PC-3 (cell line): ENCODE results near the gene RORB. TPM values are rescaled to one million over a fixed set of nuclear protein-coding genes. Genes with fewer than 3 reads are reported as not detected.
A peak's percentile ranks its signal among the peaks of the same experiment; 100 is the strongest.

Experiments used
- ATAC-seq: fragments of 200-7000 bp; cut with Tn5 transposase; 2 replicates; pipeline ENCODE4 v1.9.1; 2020; ENCODE audit warnings: mild to moderate bottlenecking, moderate library complexity
- BruUV-seq: library from RNA; stranded (reverse); fragments of 400-500 nt; replicated peaks from 2 replicates; lab custom pipeline; 2021; lab: Mats Ljungman, UMichigan
- CTCF ChIA-PET: fragments of 300-600 bp; sonication (Branson Sonifier 250); formaldehyde crosslinking; loops from one replicate; lab custom pipeline; 2022; ENCODE audit warnings: antibody characterized with exemption; lab: Charles Lee
- POLR2A ChIA-PET: fragments of 300-600 bp; sonication (Branson Sonifier 250); formaldehyde crosslinking; loops from one replicate; lab custom pipeline; 2022; ENCODE audit warnings: antibody characterized with exemption; ENCODE audit not compliant: unreplicated experiment; lab: Charles Lee
- DNase-seq: peaks from one replicate; pipeline ENCODE4 v3.0.0-alpha.2; 2015
- H2AFZ ChIP-seq: fragments of 300-600 bp; sonication (generic); 2 replicates; pipeline ENCODE4 v1.6.0; 2016; ENCODE audit warnings: antibody characterized with exemption, low read length
- H3F3A ChIP-seq: fragments of 300-600 bp; sonication (generic); one replicate; pipeline ENCODE4 v1.6.0; 2017; ENCODE audit warnings: antibody characterized with exemption, low read length, control low read depth, mild to moderate bottlenecking; ENCODE audit not compliant: unreplicated experiment
- H3K27ac ChIP-seq: fragments of 300-600 bp; sonication (generic); 2 replicates; pipeline ENCODE4 v1.5.1; 2016; ENCODE audit warnings: mild to moderate bottlenecking, low read length
- H3K27me3 ChIP-seq: fragments of 300-600 bp; sonication (generic); 2 replicates; pipeline ENCODE4 v1.6.1; 2016; ENCODE audit warnings: low read length, mixed read lengths
- H3K36me3 ChIP-seq: fragments of 300-600 bp; sonication (generic); 2 replicates; pipeline ENCODE4 v1.6.1; 2016; ENCODE audit warnings: low read depth, mixed run types, low read length, mixed read lengths
- H3K4me1 ChIP-seq: fragments of 300-600 bp; sonication (generic); 2 replicates; pipeline ENCODE4 v1.5.1; 2016; ENCODE audit warnings: low read length; ENCODE audit not compliant: insufficient read depth
- H3K4me2 ChIP-seq: fragments of 300-600 bp; sonication (generic); 2 replicates; pipeline ENCODE4 v1.6.0; 2016; ENCODE audit warnings: low read length
- H3K4me3 ChIP-seq: fragments of 300-600 bp; sonication (generic); 2 replicates; pipeline ENCODE4 v1.5.1; 2016; ENCODE audit warnings: mild to moderate bottlenecking, low read length, mixed read lengths
- H3K79me2 ChIP-seq: fragments of 300-600 bp; sonication (generic); 2 replicates; pipeline ENCODE4 v1.6.1; 2017; ENCODE audit warnings: low read length, mixed read lengths
- H3K9ac ChIP-seq: fragments of 300-600 bp; sonication (generic); 2 replicates; pipeline ENCODE4 v1.6.0; 2016; ENCODE audit warnings: mild to moderate bottlenecking, low read length
- H3K9me2 ChIP-seq: fragments of 300-600 bp; sonication (generic); replicated peaks from 2 replicates; pipeline ENCODE4 v1.6.1; 2016; ENCODE audit warnings: mixed run types, low read length, mixed read lengths
- H3K9me3 ChIP-seq: fragments of 300-600 bp; sonication (generic); 2 replicates; pipeline ENCODE4 v1.6.1; 2016; ENCODE audit warnings: low read length, mixed read lengths
- H4K20me1 ChIP-seq: fragments of 300-600 bp; sonication (generic); 2 replicates; pipeline ENCODE4 v1.6.1; 2016; ENCODE audit warnings: low read length, mixed read lengths
- CTCF ChIP-seq: fragments of 300-600 bp; sonication (generic); conservative IDR thresholded peaks from 2 replicates; pipeline ENCODE4 v1.5.1; 2017; ENCODE audit warnings: antibody characterized with exemption, low read depth, mild to moderate bottlenecking, low read length
- EZH2 ChIP-seq: fragments of 300-600 bp; sonication (generic); IDR thresholded peaks from one replicate; pipeline ENCODE4 v1.6.1; 2017; ENCODE audit warnings: antibody characterized with exemption, mild to moderate bottlenecking, low read length; ENCODE audit not compliant: unreplicated experiment
- EZH2phosphoT487 ChIP-seq: fragments of 300-600 bp; sonication (generic); IDR thresholded peaks from 2 replicates; pipeline ENCODE4 v1.6.1; 2018; ENCODE audit warnings: mild to moderate bottlenecking, antibody characterized with exemption, low read length, borderline replicate concordance
- intact Hi-C: fragments of 100-400 bp; cut with micrococcal nuclease; formaldehyde crosslinking; loops from 2 replicates; pipeline ENCODE4 v1.9.0; 2023
- total RNA-seq: library from RNA; depleted of rRNA; stranded (reverse); fragments of >200 nt; gene quantifications from 2 replicates; pipeline ENCODE4 v1.2.3, GENCODE V29; 2014

RORB gene
- total RNA-seq, 1 experiment from 2014 or later, result not detected

DNA sequence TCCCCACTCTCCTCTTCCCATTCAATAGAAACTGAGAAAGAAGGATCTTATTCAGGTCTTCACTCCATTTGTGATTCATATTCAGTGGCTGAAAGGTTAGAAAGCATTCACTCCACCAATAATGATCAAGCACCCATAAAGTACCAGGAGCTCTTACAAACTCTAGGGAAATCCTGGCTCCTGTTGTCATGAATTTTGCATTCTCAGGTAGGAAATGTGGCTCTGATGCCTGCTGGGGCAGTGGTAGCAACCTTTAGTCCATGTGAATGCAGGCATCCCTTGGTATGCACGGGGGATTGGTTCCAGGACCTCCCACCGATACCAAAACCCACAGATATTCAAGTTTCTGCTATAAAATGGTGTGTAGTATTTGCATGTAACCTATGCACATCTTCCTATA is 3.6 kb upstream of the RORB start:
- H2AFZ ChIP-seq, result no peak overlapping the region
- ChIA-PET POLR2A (no interaction called here), CTCF (no interaction called here)
- H3K4me3 ChIP-seq, result no peak overlapping the region
- peaks cover 28% of the 10 kb centered on the region for H3K27me3 ChIP-seq
- no peak overlapping the region for H3K9ac ChIP-seq
- 0 out of 2 replicates have a peak, but pooled peaks cover 7% of the 10 kb centered on the region for H3K4me1 ChIP-seq
- no TSS peak for BruUV-seq
- no peaks in the 10 kb centered on the region for H3K9me2 ChIP-seq
- TF ChIP-seq EZH2, result no peak
- TF ChIP-seq EZH2phosphoT487, result no peak
- no peak for TF ChIP-seq CTCF
- DNase-seq, result no peak
- H3F3A ChIP-seq, result no peaks in the 10 kb centered on the region
- no peaks in the 10 kb centered on the region for H4K20me1 ChIP-seq
- no peak for ATAC-seq
- no peak overlapping the region for H3K4me2 ChIP-seq
- no peaks in the 10 kb centered on the region for H3K36me3 ChIP-seq
- intact Hi-C loops, result no loop called here
- no peaks in the 10 kb centered on the region for H3K79me2 ChIP-seq
- H3K27ac ChIP-seq, result no peak overlapping the region
- no peaks in the 10 kb centered on the region for H3K9me3 ChIP-seq

- TF ChIP-seq EZH2, result no peak
- no peaks in the 10 kb centered on the region for H3F3A ChIP-seq
- H3K36me3 ChIP-seq, result no peaks in the 10 kb centered on the region
- no peak for ATAC-seq
- H3K9ac ChIP-seq, result no peak overlapping the region
- no peak overlapping the region for H3K4me3 ChIP-seq
- peaks cover 37% of the 10 kb centered on the region for H3K27me3 ChIP-seq
- H2AFZ ChIP-seq, result no peak overlapping the region
- H3K4me1 ChIP-seq, result 0 out of 2 replicates have a peak, but pooled peaks cover 7% of the 10 kb centered on the region
- no peaks in the 10 kb centered on the region for H4K20me1 ChIP-seq
- no peak overlapping the region for H3K4me2 ChIP-seq
- H3K9me2 ChIP-seq, result no peaks in the 10 kb centered on the region
- POLR2A ChIA-PET, result no interaction called here
- H3K79me2 ChIP-seq, result no peaks in the 10 kb centered on the region
- DNase-seq, result no peak
- BruUV-seq, result no TSS peak
- CTCF ChIA-PET, result no interaction called here
- intact Hi-C loops, result no loop called here
- H3K9me3 ChIP-seq, result no peaks in the 10 kb centered on the region
- H3K27ac ChIP-seq, result no peak overlapping the region
Observed at GRCh38 chr9:74494490-74494889, 2.6 kb upstream of the RORB start.

DNA sequence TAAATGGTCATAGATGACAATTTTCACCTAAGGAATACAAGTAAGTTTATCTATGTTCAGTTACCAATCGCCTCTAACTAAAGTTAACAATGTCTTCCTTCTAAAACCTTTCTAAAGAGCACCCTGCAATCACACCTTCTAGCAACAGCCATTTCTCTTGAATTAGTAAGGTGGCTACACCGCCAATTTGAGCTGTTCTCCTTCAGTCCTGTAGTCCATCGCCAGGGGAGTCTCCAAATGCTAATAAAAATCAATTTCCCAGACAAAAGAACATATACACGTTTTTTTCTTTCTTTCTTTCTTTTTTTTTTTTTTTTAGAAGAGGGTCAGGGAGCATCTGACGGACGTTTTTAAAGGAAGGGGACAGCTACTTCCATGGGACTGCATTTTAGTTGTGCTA is 729 bp upstream of the RORB start:
- ChIA-PET POLR2A (no interaction called here), CTCF (no interaction called here)
- H4K20me1 ChIP-seq, result no peaks in the 10 kb centered on the region
- peak overlapping the region; percentile 43; the same call in 1 of the 2 replicates for H3K4me3 ChIP-seq
- no peak for DNase-seq
- peak overlapping the region; percentile 63 for H3K4me2 ChIP-seq
- no peak overlapping the region for H3K27ac ChIP-seq
- peaks cover 50% of the 10 kb centered on the region for H3K27me3 ChIP-seq
- no peaks in the 10 kb centered on the region for H3K9me2 ChIP-seq
- no peaks in the 10 kb centered on the region for H3K36me3 ChIP-seq
- intact Hi-C loops, result no loop called here
- BruUV-seq, result no TSS peak
- H3K4me1 ChIP-seq, result 0 out of 2 replicates have a peak, but pooled peaks cover 7% of the 10 kb centered on the region
- H2AFZ ChIP-seq, result no peak overlapping the region
- no peaks in the 10 kb centered on the region for H3K79me2 ChIP-seq
- no peaks in the 10 kb centered on the region for H3K9me3 ChIP-seq
- no peaks in the 10 kb centered on the region for H3F3A ChIP-seq
- no peak overlapping the region for H3K9ac ChIP-seq
- no peak for TF ChIP-seq EZH2phosphoT487
- peak; percentile 79 for TF ChIP-seq EZH2
- ATAC-seq, result no peak
